22Rv1 (cell line): Measurements from ENCODE around the gene TNFRSF8.

Experiments used
- CTCF ChIP-seq: fragments of 450-650 bp; IDR thresholded peaks from 2 replicates; pipeline ENCODE4 v1.5.1; 2017; ENCODE audit warnings: mild to moderate bottlenecking
- ZFX ChIP-seq: fragments of 450-650 bp; IDR thresholded peaks from 2 replicates; pipeline ENCODE4 v1.6.1; 2017; ENCODE audit warnings: antibody characterized with exemption, borderline replicate concordance

GRCh38 chr1:12046749-12047119 lies 16.4 kb upstream of the TNFRSF8 start:
- no peak for TF ChIP-seq CTCF
- TF ChIP-seq ZFX = no peak
